ENCODE results near the gene RBM18. TPM values are rescaled to one million over a fixed set of nuclear protein-coding genes. Genes with fewer than 3 reads are reported as not detected.

Gene RBM18
- total RNA-seq, 2 donors from 2014 or later, result 4.6 to 5.4 TPM

DNA sequence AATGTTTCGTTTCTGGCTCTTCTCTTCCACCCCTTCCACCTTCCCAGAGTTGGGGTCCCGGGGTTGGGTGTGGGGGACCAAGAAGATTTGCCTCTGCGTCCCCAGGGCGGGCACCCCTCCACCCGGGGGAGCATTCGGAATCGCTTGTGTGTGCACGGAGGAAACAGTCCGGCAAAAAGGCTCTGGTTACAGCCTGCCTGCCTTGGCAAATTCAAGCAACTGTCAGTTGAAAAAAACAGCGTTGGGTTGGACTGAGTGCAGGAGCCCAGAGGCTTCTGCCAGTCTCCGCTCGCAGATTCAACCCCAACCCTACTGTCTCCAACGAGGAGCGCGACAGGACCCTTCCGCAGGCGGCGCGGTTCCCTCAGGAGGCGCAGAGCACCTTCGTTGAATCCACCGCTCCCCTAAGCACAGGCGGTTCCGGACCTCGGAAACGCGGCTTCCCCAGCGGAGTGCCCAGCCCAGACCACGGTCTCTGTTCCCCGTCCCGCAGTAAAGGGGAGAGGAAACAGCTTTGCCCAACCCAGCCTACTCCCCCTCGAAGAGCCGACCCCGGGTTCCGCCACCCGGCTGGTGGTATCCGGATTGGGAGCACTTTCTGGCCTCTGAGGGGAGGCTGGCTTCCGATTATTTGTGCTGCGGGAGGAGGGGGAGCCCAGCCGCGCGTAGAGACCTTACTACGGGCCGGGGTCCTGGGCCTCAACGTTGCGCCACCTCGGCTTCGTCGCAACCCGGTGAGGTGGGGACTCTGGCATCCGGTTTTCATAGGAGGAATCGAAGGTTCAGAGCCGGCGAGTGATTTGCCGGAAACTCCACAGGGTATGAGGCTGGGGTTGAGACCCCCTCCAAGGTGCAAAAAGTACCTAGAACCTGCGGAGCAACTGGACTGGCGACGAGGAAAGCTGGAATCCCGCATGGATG lies 45.4 kb downstream of the RBM18 start:
- Histone ChIP-seq H3K4me1 (peaks cover 25% of the 10 kb centered on the region), H3K36me3 (replicated peaks in 1 of 2; ENCODE audit: insufficient read depth in 1 of 2, low read depth in 2 of 2) (no peaks in the 10 kb centered on the region), H3K9me3 (no peaks in the 10 kb centered on the region), H3K27ac (no peak overlapping the region), H3K4me3 (no peak overlapping the region), H3K27me3 (peaks cover 0 to 32% of the 10 kb centered on the region in 2 donors)
- no peak for DNase-seq
- WGBS, 2 donors, result 4 to 6% methylated on average over 57 to 59 of the region's 59 CpGs
- TF ChIP-seq, protein P1, sequence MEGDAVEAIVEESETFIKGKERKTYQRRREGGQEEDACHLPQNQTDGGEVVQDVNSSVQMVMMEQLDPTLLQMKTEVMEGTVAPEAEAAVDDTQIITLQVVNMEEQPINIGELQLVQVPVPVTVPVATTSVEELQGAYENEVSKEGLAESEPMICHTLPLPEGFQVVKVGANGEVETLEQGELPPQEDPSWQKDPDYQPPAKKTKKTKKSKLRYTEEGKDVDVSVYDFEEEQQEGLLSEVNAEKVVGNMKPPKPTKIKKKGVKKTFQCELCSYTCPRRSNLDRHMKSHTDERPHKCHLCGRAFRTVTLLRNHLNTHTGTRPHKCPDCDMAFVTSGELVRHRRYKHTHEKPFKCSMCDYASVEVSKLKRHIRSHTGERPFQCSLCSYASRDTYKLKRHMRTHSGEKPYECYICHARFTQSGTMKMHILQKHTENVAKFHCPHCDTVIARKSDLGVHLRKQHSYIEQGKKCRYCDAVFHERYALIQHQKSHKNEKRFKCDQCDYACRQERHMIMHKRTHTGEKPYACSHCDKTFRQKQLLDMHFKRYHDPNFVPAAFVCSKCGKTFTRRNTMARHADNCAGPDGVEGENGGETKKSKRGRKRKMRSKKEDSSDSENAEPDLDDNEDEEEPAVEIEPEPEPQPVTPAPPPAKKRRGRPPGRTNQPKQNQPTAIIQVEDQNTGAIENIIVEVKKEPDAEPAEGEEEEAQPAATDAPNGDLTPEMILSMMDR (IDR thresholded peaks at IDR 0.05), result no peak
- no peak for TF ChIP-seq POLR2A (IDR thresholded peaks at IDR 0.05)
- intact Hi-C loops (cut with DNase I), result no loop called here
- peak; percentile 44 for ATAC-seq

- WGBS, 2 donors, result 50 to 60% methylated on average over 11 of the region's 11 CpGs
- Histone ChIP-seq H3K9me3 (no peaks in the 10 kb centered on the region), H3K27ac (no peak overlapping the region), H3K36me3 (replicated peaks in 1 of 2; ENCODE audit: insufficient read depth in 1 of 2, low read depth in 2 of 2) (no peaks in the 10 kb centered on the region), H3K27me3 (peaks cover 0 to 38% of the 10 kb centered on the region in 2 donors), H3K4me3 (no peak overlapping the region), H3K4me1 (peaks cover 34% of the 10 kb centered on the region)
- intact Hi-C loops (cut with DNase I), result no loop called here
- no peak for DNase-seq
- no peak for ATAC-seq
- no peak for TF ChIP-seq POLR2A (IDR thresholded peaks at IDR 0.05)
- TF ChIP-seq, protein P1 (IDR thresholded peaks at IDR 0.05), result no peak
Observed at GRCh38 chr9:122218071-122218934, 46.3 kb downstream of the RBM18 start.

GRCh38 chr9:122217640-122218039 lies 47.0 kb downstream of the RBM18 start:
- H3K4me3 ChIP-seq, result no peak overlapping the region
- no peak overlapping the region for H3K27ac ChIP-seq
- no peaks in the 10 kb centered on the region for H3K9me3 ChIP-seq
- no peak for DNase-seq
- 46 to 58% methylated on average over 4 of the region's 4 CpGs for WGBS, 2 donors
- ATAC-seq, result no peak
- TF ChIP-seq POLR2A (IDR thresholded peaks at IDR 0.05), result no peak
- TF ChIP-seq, protein P1 (IDR thresholded peaks at IDR 0.05), result no peak
- peaks cover 36% of the 10 kb centered on the region for H3K4me1 ChIP-seq
- no peaks in the 10 kb centered on the region for H3K36me3 ChIP-seq (replicated peaks in 1 of 2; ENCODE audit: insufficient read depth in 1 of 2, low read depth in 2 of 2)
- H3K27me3 ChIP-seq, result peaks cover 0 to 41% of the 10 kb centered on the region in 2 donors
- intact Hi-C loops (cut with DNase I), result no loop called here

DNA sequence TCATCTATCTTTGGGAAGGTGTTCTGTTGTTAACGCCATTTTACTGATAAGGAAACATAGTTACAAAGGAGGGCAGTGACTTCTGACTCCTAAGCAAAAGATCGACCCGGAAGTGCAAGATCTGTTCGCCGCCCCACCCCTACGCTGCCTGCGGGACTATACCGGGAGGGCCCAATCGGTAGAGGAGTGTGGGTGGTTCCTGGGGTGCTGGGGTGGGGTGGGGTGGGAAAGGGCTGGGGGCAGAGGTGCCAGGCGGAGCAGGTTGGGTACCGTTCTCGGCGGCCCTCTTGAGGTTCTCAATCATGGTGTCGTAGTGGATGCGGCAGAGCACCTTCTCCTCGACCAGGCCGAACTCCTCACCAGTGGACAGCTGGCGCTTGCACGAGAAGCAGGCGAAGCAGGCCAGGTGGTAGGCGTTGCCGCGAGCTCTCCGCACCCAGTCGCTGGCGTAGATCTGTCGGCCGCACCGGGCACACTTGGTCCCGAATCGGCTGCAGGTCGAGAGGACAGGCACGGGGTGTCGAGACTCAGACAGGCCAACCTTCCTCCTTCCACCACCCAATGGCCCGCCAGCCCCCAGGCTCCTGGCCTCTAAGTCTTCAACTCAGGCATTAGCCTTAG lies 47.7 kb downstream of the RBM18 start:
- Histone ChIP-seq H3K27me3 (peaks cover 0 to 37% of the 10 kb centered on the region in 2 donors), H3K4me1 (peaks cover 36% of the 10 kb centered on the region), H3K9me3 (no peaks in the 10 kb centered on the region), H3K36me3 (replicated peaks in 1 of 2; ENCODE audit: insufficient read depth in 1 of 2, low read depth in 2 of 2) (no peaks in the 10 kb centered on the region), H3K27ac (no peak overlapping the region), H3K4me3 (no peak overlapping the region)
- WGBS, 2 donors, result 36 to 41% methylated on average over 23 to 35 of the region's 35 CpGs
- TF ChIP-seq, protein P1 (IDR thresholded peaks at IDR 0.05), result no peak
- TF ChIP-seq POLR2A (IDR thresholded peaks at IDR 0.05), result no peak
- DNase-seq, result no peak
- intact Hi-C loops (cut with DNase I), result no loop called here
- ATAC-seq, result no peak
